Gastroesophageal sphincter (tissue), 3 donors: ENCODE results near the gene GPD1.

Experiments
- EP300 ChIP-seq: sonication (generic); formaldehyde crosslinking; IDR thresholded peaks from one replicate; pipeline ENCODE4 v1.6.1; 2017; ENCODE audit warnings: antibody characterized with exemption, mild to moderate bottlenecking
- POLR2A ChIP-seq, 2 donors: fragments of 450-650 bp; IDR thresholded peaks; one replicate each; pipeline ENCODE4 v1.6.1; 2017; ENCODE audit warnings: antibody characterized with exemption in 2 of 2, mild to moderate bottlenecking in 2 of 2, moderate library complexity in 1 of 2
- TF ChIP-seq, protein P1 (sequence below), 4 experiments: fragments of 200-600 bp in 2 of 4; fragments of 450-650 bp in 2 of 4; sonication (generic) in 1 of 4; IDR thresholded peaks; one replicate each; pipeline ENCODE4 v1.5.1; 2017 to 2019; ENCODE audit warnings: antibody characterized with exemption in 4 of 4, mild to moderate bottlenecking in 2 of 4, moderate library complexity in 2 of 4

GRCh38 chr12:50078281-50078680, 25.5 kb upstream of the GPD1 start:
- TF ChIP-seq, protein P1, sequence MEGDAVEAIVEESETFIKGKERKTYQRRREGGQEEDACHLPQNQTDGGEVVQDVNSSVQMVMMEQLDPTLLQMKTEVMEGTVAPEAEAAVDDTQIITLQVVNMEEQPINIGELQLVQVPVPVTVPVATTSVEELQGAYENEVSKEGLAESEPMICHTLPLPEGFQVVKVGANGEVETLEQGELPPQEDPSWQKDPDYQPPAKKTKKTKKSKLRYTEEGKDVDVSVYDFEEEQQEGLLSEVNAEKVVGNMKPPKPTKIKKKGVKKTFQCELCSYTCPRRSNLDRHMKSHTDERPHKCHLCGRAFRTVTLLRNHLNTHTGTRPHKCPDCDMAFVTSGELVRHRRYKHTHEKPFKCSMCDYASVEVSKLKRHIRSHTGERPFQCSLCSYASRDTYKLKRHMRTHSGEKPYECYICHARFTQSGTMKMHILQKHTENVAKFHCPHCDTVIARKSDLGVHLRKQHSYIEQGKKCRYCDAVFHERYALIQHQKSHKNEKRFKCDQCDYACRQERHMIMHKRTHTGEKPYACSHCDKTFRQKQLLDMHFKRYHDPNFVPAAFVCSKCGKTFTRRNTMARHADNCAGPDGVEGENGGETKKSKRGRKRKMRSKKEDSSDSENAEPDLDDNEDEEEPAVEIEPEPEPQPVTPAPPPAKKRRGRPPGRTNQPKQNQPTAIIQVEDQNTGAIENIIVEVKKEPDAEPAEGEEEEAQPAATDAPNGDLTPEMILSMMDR (IDR thresholded peaks at IDR 0.05): no peak
- TF ChIP-seq POLR2A (IDR thresholded peaks at IDR 0.05) (no peak), EP300 (no peak)
